HG03025 (cell line): Measurements from ENCODE around the gene PPDPF.
"Not testable (repeated sequence)": the region's sequence is repeated elsewhere in the genome, so short reads cannot be mapped to it uniquely, and the experiment has no call there.

Experiments
- ATAC-seq: cut with Tn5 transposase; IDR thresholded peaks from one replicate; pipeline ENCODE4 v1.9.1; 2021; ENCODE audit warnings: mild to moderate bottlenecking, moderate library complexity; ENCODE audit not compliant: unreplicated experiment, low FRiP score

Gene PPDPF

DNA sequence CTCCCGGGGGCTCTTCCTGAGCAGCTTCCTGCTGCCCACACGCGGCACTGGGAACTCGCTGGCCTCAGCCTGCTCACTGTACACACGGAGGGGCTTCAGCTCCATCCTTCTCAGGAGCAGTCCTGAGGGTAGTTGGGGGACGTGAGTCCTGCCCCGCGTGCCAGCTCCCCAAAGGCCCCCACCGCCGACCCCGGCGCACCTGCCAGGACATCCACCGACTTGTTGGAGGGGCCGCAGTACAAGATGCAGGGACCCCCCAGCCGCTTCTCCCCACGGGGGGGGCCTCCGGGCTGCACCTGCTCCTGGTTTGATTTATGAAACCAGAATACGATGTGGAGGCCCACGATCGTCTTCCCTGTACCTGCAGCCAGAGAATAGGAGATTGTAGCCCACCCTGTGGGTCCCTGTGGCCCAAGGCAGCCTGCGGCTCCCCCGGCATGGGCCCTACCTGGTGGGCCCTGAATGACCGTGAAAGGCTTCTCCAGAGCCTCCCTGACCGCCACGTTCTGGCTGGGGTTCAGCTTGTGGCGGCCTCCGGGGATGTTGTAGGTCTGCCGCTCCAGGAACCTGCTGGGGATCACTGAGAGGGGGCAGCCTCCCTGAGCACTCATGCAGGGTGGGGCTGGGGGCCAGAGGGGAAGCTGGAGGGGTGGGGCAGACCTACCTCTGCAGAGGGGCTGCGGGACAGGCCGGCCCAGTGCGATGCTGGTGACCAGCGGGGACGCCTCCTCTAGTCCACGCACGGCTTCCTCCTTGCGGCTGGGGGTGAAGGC is 41.2 kb downstream of the PPDPF start:
- no peak for ATAC-seq

DNA sequence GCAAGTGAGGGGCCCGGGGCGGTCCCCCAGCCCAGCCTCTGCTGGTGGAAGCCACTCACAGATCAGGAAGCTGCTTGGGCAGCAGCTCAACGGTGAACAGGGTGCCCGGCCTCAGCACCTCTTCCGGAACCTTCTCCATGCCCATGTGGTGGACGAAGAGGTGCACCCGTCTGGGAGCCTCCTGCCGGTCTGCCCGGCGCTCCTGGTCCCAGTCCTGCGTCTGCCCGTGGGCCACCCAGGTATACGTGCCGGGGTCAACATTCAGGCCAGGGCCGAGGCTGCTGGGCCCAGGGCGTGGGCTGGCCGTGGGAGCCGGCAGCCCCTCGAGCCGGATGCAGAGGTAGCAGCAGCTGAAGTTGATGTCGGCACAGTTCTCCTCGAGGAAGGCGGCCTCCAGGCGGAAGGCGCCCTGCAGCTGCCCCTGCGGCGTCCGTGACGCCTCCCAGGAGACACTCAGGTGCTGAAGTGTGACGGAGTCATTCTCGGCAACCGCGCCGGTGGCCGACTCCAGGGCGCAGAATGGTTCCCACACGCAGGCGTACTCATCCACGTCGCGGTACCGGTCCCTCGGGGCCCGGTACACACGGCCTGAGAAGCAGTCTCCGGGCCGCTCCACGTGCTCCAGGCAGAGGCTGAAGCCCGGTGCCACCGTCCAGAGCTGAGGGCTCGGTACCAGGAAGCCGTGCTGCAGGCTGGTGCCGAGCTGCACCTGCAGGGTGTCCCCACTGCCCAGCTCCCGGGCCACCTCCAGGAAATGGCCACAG is 42.1 kb downstream of the PPDPF start:
- no peak for ATAC-seq

DNA sequence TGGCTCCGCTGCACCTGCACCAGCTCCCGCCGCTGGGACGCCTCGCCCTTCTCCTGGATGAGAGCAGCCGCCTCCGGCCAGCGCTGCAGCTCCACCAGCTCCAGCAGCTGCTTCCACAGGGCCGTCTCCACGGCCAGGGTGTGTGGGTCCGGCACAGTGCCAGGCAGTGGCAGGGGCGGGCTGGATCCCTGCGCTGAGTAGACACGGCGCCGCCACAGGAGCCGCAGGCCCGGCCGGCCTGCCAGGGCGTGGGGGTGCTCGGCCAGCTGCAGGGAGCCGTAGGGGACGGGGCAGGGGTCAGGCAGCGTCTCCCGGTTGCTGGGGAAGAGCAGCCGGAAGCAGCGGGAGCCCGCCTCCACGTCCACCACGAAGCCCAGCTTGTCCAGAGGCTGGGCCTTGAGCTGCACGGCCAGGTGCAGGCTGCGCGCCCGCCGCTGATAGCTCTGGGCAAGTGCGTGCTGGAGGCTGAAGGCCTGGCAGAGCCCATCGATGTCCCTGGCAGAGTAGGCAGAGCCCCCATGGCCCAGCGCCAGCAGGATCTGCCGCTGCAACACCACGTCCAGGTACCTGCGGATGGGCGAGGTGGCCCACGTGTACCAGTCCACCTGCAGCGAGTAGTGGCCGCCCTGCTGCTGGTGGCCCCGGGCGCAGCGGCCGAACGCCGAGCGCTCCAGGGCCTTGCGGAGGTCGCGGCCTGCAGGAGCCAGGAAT is 42.8 kb downstream of the PPDPF start:
- ATAC-seq: no peak

DNA sequence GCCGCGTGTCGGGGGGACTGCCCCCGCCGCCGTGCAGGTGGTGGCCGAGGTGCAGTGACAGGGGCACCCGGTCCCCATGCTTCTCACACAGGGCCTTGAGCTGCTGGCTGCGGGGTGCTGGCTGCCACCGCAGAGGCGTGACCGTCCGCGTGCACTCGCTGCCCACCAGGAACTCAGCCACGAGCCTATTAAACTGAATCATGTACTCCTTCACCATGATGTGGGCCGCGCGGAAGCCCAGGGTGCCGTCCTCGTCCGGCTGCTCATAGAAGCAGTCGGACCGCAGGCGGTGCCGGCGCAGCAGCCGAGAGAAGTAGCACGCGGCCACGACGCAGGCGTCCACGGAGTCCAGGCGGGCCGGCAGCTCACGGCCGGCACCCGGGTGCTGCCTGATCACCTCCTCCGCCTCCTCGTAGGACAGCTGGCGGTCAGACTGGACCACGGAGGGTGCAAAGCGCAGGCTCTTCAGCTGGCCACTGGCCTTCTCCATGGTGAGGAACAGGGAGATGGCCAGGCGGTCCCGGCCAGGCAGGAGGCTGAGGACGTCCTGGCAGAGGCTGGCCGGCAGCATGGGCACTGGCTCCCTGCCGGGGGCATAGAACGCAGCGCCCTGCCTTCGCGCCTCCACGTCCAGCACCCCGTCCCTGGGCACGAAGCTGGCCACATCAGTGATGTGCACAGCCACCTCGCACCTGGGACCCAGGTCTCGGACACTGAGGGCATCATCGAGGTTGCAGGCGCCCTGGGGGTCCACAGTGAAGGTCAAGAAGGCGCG is 43.7 kb downstream of the PPDPF start:
- no peak for ATAC-seq

DNA sequence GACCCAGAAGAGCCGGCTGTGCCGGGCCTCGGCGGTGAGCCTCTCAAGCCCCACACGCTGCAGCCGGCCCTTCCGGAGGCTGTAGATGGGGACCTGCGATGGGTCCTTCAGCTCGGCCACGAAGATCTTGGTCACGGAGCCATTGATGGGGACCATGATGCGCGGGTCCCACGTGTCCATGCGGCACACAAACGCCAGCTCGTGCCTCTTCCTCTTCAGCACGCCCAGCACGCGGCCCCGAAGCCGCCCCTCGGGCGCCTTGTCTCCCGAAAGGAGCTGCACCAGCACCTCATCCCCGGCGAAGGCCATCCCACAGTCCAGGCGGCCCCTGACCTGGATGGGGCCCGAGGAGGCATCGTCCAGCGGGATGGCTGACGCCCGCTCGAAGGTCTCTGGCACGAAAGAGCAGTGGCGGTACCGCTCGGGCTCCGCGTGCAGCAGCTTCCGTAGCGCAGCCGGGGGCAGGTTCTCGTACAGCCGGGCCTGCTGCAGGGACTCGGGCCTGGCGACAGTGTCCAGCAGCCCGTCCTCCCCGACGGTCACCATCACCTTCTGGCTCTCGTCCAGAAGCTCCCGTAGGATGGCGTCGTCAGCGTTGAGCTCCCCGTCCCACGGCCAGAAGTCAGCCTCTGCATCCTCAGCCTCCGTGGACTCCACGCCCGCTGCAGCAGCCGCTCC is 44.6 kb downstream of the PPDPF start:
- ATAC-seq: no peak

DNA sequence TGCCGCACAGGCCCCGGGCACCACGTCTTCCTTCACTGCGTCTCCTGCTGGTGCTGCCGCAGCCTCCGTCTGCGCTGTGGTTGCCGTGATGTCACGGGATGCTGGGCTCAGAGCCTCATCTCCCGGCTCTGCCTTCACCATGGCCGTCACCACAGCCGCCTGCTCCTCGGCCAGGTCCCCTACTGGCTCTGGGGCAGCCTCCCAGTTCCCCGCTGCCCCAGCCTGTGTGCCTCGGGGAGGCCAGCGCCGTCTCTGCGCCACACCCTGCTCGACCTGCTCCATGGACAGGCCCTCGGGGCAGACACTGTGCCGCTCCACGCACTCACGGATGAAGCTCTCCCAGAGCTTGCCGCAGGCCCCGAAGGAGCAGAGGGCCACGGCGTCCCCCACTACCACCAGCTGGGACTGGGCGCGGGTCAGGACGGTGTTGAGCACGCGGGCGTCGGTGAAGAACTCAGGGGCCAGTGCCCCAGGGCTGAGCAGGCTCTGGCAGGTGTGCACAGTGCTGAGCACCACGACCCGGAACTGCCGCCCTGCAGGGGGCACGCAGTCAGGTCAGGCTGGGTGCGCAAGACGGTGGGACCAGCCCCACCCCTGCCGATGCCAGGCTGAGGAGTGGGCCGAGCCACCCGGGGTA is 45.3 kb downstream of the PPDPF start:
- ATAC-seq: no peak

DNA sequence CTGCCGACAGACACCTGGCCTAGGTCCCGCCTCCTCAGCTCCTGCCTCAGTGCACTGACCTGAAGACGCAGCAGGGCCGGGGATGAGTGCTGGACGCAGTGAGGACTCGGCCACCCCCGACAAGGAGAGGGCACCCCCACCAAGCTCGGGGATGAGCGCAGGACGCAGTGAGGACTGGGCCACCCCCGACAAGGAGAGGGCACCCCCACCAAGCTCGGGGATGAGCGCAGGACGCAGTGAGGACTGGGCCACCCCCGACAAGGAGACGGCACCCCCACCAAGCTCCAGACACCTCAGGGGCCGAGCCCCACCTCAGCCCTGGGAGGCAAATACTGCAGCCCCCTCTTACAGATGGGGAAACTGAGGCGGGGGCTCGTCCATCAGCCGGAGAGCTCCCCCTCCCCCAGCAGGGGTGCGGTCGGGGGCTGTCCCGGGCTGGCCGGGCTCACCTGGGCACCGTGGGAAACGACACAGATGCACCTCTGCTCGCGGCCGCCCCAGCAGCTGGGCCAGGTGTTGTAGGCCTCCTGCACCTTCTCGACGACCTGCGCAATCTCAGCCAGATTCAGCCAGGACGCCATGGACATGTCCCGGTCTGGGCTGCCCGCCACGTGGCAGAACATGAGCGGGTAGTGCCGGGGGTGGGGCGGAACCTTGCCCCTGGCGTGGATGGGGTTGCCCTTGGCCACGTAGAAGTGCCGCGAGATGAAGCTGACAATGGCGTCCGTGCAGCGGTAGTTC is 46.0 kb downstream of the PPDPF start:
- no peak for ATAC-seq

DNA sequence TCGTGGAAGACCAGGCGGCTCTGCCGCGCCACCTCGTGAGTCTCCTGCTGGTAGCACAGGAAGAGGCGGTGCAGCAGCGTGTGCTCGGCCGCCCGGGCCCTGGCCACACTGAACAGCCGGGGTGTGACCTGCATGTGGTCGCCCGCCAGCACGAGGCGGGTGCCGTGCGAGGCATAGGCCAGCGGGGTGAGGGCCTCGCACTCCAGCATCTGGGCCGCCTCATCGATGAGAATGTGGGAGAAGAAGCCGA is 46.5 kb downstream of the PPDPF start:
- ATAC-seq: no peak

DNA sequence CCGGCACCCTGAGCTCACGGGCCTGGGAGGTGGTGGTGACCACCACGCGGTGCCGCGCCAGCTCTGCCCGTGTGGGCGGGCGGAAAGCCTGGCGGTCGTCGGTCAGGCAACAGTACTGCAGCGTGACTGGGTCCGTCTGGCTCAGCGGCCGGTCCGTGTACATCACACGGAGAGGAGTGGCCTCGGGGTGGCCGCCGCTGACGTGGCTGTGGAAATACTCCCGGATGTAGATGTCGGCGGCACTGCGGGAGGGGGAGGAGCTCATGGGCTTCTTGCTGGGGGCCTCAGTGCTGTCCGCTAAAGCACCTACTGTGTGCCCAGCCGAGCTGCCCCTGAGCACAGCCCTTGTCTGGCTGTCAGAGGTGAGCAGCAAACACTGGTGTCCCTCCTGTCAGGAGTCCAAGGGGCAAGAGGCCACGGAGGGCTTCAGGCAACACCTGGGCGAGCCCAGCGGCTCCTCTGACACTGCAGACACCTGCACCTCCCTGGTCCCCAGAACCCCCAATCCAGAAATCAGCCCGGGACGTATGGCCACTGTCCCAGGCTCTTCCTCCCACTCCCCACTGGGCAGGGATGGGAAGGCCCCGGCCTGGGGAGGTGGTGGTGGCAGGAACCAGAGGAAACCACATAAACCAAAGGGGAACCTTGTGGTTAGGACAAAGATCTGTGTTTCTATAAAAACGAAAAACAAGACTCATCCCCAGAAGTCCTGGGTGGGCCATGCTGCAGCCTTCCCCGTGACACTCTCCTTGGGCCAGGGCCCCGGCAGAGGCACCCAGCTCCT is 47.0 kb downstream of the PPDPF start:
- ATAC-seq: no peak

DNA sequence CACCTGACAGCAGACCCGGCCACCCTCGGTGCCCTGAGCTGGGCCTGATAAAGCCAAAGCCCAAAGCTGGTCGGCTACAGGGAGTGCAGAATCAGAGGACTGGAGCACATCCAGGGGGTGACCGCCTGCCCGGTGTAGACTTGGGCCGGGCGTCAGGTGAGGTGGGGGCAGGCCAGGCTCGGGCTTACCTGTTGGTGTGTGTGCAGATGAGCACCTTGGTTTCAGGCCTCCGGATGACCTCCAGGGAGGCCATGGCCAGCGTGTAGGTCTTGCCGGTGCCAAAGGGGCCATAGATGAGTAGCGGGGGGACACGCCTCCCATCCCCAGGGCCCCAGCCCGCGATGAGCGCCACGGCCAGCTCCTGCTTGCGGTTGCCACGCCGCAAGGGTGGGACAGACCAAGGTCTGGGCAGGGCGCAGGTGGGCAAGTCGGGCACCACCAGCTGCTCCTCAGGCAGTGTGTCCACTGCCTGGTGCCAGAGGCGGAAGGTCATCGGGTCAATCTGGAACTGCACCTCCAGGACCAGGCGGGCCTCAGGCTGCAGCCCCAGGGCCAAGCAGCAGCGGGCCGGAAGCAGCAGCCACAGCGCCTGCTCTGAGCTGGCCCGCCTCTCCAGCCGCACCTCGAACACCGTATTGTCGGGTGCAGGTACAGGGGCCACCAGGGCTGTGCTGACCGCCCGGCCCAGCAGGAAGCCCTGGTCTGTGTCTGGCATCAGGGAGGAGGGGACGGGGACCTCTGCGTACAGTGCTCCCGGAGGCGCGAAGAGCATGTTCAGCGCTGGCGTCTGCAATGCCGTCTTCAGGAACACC is 47.8 kb downstream of the PPDPF start:
- ATAC-seq: no peak

DNA sequence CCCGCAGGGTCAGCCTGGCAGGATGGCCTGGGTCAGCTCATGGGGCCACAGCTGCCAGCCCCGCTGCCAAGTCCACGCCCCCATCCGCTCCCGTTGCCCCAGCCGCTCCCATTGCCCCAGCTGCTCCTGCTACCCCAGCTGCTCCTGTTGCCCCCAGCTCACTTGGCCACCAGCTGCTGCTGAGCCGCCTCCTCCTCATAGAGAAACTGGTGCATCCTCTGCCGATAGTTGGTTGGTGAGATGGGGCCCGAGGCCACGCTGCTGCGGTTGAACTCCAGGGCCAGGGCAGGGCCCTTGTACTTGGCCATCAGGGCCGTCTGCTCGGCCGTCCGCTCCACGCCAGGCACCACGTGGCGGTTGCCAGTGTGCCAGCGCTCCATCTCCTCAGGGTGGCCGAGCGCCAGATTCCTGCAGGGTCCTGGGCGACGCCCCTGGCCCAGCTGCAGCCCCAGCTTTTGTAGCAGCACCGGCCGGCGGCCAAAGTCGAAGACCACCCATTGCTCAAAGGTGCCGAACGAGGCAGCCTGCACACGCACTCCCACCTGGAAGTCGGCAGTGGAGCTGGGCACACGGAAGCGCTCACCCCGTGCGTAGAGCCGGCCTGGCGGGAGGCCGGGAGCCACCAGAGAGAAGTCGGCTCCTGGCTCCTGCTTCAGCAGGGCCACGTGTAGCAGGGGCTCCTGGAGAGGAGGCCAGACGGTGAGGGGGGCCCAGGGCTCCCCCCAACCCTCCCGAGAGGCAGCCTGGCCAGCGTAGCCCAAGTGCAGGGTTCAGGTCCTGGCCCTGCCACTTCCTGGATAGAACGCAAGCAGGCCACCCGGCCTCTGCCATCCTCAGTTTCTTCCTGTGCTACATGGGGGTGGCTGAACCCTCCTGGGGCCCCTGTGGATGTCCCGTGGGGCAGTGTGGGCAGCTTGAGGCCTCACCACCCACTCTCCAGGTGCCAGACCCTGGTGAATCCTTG is 48.7 kb downstream of the PPDPF start:
- ATAC-seq: no peak

DNA sequence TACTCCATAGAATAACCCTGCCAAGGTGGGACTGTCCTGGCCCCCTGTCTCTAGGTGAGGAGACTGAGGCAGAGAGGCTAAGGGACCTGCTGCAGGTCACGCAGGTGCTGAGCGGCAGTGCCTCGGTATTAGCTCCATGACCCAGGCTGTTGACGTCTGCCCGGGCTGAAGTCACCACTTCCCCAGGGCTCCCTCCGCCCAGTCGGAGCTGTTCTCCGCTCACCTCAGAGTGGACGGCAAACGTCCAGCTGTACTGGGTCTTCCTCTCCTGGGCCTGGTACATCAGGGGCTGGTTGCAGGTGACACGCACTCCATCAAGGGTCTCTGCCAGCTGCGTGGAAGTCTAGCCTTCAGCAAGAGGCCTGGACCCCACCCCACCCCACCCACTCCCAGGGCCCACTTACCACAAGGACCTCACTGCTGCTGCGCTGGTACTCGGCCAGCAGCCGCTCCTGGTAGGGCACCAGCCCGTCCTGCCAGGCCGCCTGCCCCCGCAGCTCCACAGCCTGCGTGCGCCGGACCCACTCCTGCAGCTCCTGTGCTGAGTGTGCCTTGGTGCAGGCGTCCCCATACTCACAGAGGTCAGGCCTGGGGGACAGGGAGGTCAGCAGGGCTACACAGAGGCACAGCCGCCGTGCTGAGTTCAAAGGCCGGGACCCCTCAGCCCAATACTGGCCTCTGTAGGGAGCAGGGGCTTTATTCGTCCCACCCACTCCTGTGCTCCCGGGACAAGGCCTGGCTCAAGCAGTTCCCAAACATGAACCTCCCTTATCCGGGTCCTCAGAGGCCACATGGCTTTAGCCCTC is 49.9 kb downstream of the PPDPF start:
- no peak for ATAC-seq

DNA sequence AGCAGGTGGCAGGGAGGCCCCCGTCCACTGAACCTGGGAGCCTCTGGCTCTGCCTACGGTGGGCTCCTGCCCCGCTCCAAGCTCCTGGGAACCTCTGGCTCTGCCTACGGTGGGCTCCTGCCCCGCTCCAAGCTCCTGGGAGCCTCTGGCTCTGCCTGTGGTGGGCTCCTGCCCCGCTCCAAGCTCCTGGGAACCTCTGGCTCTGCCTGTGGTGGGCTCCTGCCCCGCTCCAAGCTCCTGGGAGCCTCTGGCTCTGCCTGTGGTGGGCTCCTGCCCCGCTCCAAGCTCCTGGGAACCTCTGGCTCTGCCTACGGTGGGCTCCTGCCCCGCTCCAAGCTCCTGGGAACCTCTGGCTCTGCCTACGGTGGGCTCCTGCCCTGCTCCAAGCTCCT is 50.5 kb downstream of the PPDPF start:
- ATAC-seq: not testable (repeated sequence)
